Testis (tissue), 3 donors: ENCODE results near the gene BCKDHA. TPM values are rescaled to one million over a fixed set of nuclear protein-coding genes. Genes with fewer than 3 reads are reported as not detected.
"Not testable (repeated sequence)": the region's sequence is repeated elsewhere in the genome, so short reads cannot be mapped to it uniquely, and the experiment has no call there.

ENCODE experiments used
- DNase-seq: peaks from one replicate; pipeline ENCODE4 v3.0.0-alpha.2; 2019
- H3K27ac ChIP-seq, 2 donors: fragments of 200-600 bp; sonication (generic); one replicate each; pipeline ENCODE4 v1.5.1; 2019
- H3K27me3 ChIP-seq: fragments of 200-600 bp; sonication (generic); one replicate; pipeline ENCODE4 v1.5.1; 2019
- H3K36me3 ChIP-seq: fragments of 200-600 bp; sonication (generic); one replicate; pipeline ENCODE4 v1.5.1; 2017; ENCODE audit warnings: low read depth; ENCODE audit errors: missing control alignments
- H3K4me1 ChIP-seq: fragments of 200-600 bp; sonication (generic); one replicate; pipeline ENCODE4 v1.5.1; 2019
- H3K4me3 ChIP-seq, 2 donors: fragments of 200-600 bp; sonication (generic); one replicate each; pipeline ENCODE4 v1.5.1; 2017 to 2019
- H3K9me3 ChIP-seq: fragments of 200-600 bp; sonication (generic); one replicate; pipeline ENCODE4 v1.5.1; 2017
- CTCF ChIP-seq, 3 experiments: fragments of 450-650 bp in 2 of 3; fragments of 200-600 bp in 1 of 3; sonication (generic) in 1 of 3; IDR thresholded peaks; one replicate each; pipeline ENCODE4 v1.5.1; 2016 to 2019; ENCODE audit warnings: antibody characterized with exemption in 3 of 3, mild to moderate bottlenecking in 2 of 3, moderate library complexity in 1 of 3
- POLR2A ChIP-seq: fragments of 450-650 bp; IDR thresholded peaks from one replicate; pipeline ENCODE4 v1.6.1; 2017; ENCODE audit warnings: antibody characterized with exemption, mild to moderate bottlenecking, moderate library complexity
- WGBS, 2 donors: methylation state at CpG; one replicate each; pipeline ENCODE4 v1.1.5; 2018; 5-methylcytosine and 5-hydroxymethylcytosine counted together
- intact Hi-C: fragments of 100-400 bp; cut with DNase I; formaldehyde crosslinking; loops from one replicate; pipeline ENCODE4 v1.15.1; 2023; ENCODE audit warnings: low total_unique reads
- polyA plus RNA-seq: library from polyadenylated mRNA; stranded (reverse); fragments of 350-450 nt; fragmentation: Illumina TruSeq; extraction: RNeasy Lipid Tissue Mini Kit (QIAGEN cat#74804); gene quantifications from one replicate; pipeline ENCODE4 v1.2.3, GENCODE V29; 2014; ENCODE audit warnings: low read depth, low replicate concordance; ENCODE audit not compliant: insufficient read depth
- total RNA-seq, 2 donors: library from RNA; depleted of rRNA; stranded (reverse); fragments of >200 nt; gene quantifications; one replicate each; pipeline ENCODE4 v1.2.3, GENCODE V29; 2016

BCKDHA gene
- total and polyA plus RNA-seq, 3 donors from 2014 or later: 53.1 to 81.3 (median 80.8) TPM

GRCh38 chr19:41452584-41453275 is 55.1 kb downstream of the BCKDHA start:
- no peak for TF ChIP-seq POLR2A
- TF ChIP-seq CTCF (IDR thresholded peaks at IDR 0.05): no peak
- Histone ChIP-seq H3K27me3 (no peaks in the 10 kb centered on the region), H3K4me1 (no peaks in the 10 kb centered on the region), H3K4me3 (no peak overlapping the region), H3K36me3 (no peaks in the 10 kb centered on the region), H3K27ac (no peak overlapping the region), H3K9me3 (no peaks in the 10 kb centered on the region)
- 71 to 74% methylated on average over 6 of the region's 6 CpGs for WGBS, 2 donors
- intact Hi-C loops: no loop called here
- DNase-seq: no peak

- H3K27me3 ChIP-seq: no peaks in the 10 kb centered on the region
- TF ChIP-seq CTCF (IDR thresholded peaks at IDR 0.05) (no peak), POLR2A (no peak)
- WGBS, 2 donors: 35 to 53% methylated on average over 2 of the region's 2 CpGs
- H3K4me3 ChIP-seq: no peak overlapping the region
- intact Hi-C loops: no loop called here
- H3K36me3 ChIP-seq: no peaks in the 10 kb centered on the region
- DNase-seq: no peak
- H3K4me1 ChIP-seq: no peaks in the 10 kb centered on the region
- no peak overlapping the region for H3K27ac ChIP-seq
- H3K9me3 ChIP-seq: no peaks in the 10 kb centered on the region
These were observed 58.3 kb downstream of the BCKDHA start for GRCh38 chr19:41455936-41456335.

- H3K4me3 ChIP-seq: no peak overlapping the region
- WGBS, 2 donors: 34 to 40% methylated on average over 7 of the region's 7 CpGs
- no peaks in the 10 kb centered on the region for H3K9me3 ChIP-seq
- H3K36me3 ChIP-seq: no peaks in the 10 kb centered on the region
- intact Hi-C loops: no loop called here
- H3K27me3 ChIP-seq: no peaks in the 10 kb centered on the region
- no peak overlapping the region for H3K27ac ChIP-seq
- TF ChIP-seq POLR2A (no peak), CTCF (IDR thresholded peaks at IDR 0.05) (no peak)
- no peak for DNase-seq
- no peaks in the 10 kb centered on the region for H3K4me1 ChIP-seq
These were observed 58.8 kb downstream of the BCKDHA start for GRCh38 chr19:41456342-41456918.

- 38 to 46% methylated on average over 1 of the region's 1 CpG for WGBS, 2 donors
- H3K4me1 ChIP-seq: no peaks in the 10 kb centered on the region
- intact Hi-C loops: no loop called here
- no peak for DNase-seq
- TF ChIP-seq CTCF (IDR thresholded peaks at IDR 0.05) (no peak), POLR2A (no peak)
- no peak overlapping the region for H3K27ac ChIP-seq
- H3K9me3 ChIP-seq: no peaks in the 10 kb centered on the region
- no peak overlapping the region for H3K4me3 ChIP-seq
- H3K27me3 ChIP-seq: no peaks in the 10 kb centered on the region
- no peaks in the 10 kb centered on the region for H3K36me3 ChIP-seq
These were observed 59.6 kb downstream of the BCKDHA start for GRCh38 chr19:41457241-41457640.

- intact Hi-C loops: no loop called here
- Histone ChIP-seq H3K9me3 (no peaks in the 10 kb centered on the region), H3K4me3 (no peak overlapping the region), H3K4me1 (no peaks in the 10 kb centered on the region), H3K27me3 (no peaks in the 10 kb centered on the region), H3K36me3 (no peaks in the 10 kb centered on the region), H3K27ac (no peak overlapping the region)
- TF ChIP-seq CTCF (IDR thresholded peaks at IDR 0.05) (no peak), POLR2A (no peak)
- no peak for DNase-seq
- 68 to 83% methylated on average over 6 of the region's 6 CpGs for WGBS, 2 donors
These were observed 64.9 kb downstream of the BCKDHA start for GRCh38 chr19:41462497-41462896.

GRCh38 chr19:41463257-41464256 is 65.9 kb downstream of the BCKDHA start:
- H3K9me3 ChIP-seq, H3K4me1 ChIP-seq, H3K4me3 ChIP-seq, H3K27ac ChIP-seq, DNase-seq, H3K36me3 ChIP-seq, intact Hi-C loops, H3K27me3 ChIP-seq: not testable (repeated sequence)
- 80 to 81% methylated on average over 22 of the region's 22 CpGs for WGBS, 2 donors
